Osteocyte (in vitro differentiated cells): Measurements from ENCODE around the gene KLF13. TPM values are rescaled to one million over a fixed set of nuclear protein-coding genes. Genes with fewer than 3 reads are reported as not detected.
A peak's percentile ranks its signal among the peaks of the same experiment; 100 is the strongest.

ENCODE experiments used
- DNase-seq: peaks from one replicate; pipeline ENCODE4 v3.0.0; 2021; ENCODE audit warnings: mixed read lengths; ENCODE audit not compliant: unreplicated experiment; ENCODE audit errors: extremely low spot score
- H3K27ac Mint-ChIP-seq: one replicate; pipeline ENCODE4 v1.8.0; 2021; ENCODE audit warnings: mild to moderate bottlenecking, mixed read lengths; ENCODE audit not compliant: unreplicated experiment
- H3K27me3 Mint-ChIP-seq: one replicate; pipeline ENCODE4 v1.8.0; 2021; ENCODE audit warnings: mixed read lengths; ENCODE audit not compliant: unreplicated experiment
- H3K36me3 Mint-ChIP-seq: one replicate; pipeline ENCODE4 v1.8.0; 2021; ENCODE audit warnings: mixed read lengths; ENCODE audit not compliant: unreplicated experiment
- H3K4me1 Mint-ChIP-seq: one replicate; pipeline ENCODE4 v1.8.0; 2021; ENCODE audit warnings: mixed read lengths; ENCODE audit not compliant: unreplicated experiment
- H3K4me3 Mint-ChIP-seq: one replicate; pipeline ENCODE4 v1.8.0; 2021; ENCODE audit warnings: mild to moderate bottlenecking, moderate library complexity, mixed read lengths; ENCODE audit not compliant: unreplicated experiment
- H3K9me3 Mint-ChIP-seq: one replicate; pipeline ENCODE4 v1.8.0; 2021; ENCODE audit warnings: mixed read lengths; ENCODE audit not compliant: unreplicated experiment
- CTCF ChIP-seq: fragments of 200-600 bp; sonication (generic); IDR thresholded peaks from 2 replicates; pipeline ENCODE4 v1.5.0; 2021; ENCODE audit warnings: antibody characterized with exemption, mild to moderate bottlenecking, moderate library complexity
- total RNA-seq: library from RNA; stranded (reverse); gene quantifications from 2 replicates; pipeline ENCODE4 v1.2.1, GENCODE V29; 2021

KLF13 gene
- total RNA-seq, 1 donor from 2014 or later: 54.5 TPM

- H3K4me1 Mint-ChIP-seq: peaks cover 22% of the 10 kb centered on the region
- no peaks in the 10 kb centered on the region for H3K9me3 Mint-ChIP-seq
- no peak for TF ChIP-seq CTCF
These were observed 30.4 kb upstream of the KLF13 start for GRCh38 chr15:31296219-31296645.

DNA sequence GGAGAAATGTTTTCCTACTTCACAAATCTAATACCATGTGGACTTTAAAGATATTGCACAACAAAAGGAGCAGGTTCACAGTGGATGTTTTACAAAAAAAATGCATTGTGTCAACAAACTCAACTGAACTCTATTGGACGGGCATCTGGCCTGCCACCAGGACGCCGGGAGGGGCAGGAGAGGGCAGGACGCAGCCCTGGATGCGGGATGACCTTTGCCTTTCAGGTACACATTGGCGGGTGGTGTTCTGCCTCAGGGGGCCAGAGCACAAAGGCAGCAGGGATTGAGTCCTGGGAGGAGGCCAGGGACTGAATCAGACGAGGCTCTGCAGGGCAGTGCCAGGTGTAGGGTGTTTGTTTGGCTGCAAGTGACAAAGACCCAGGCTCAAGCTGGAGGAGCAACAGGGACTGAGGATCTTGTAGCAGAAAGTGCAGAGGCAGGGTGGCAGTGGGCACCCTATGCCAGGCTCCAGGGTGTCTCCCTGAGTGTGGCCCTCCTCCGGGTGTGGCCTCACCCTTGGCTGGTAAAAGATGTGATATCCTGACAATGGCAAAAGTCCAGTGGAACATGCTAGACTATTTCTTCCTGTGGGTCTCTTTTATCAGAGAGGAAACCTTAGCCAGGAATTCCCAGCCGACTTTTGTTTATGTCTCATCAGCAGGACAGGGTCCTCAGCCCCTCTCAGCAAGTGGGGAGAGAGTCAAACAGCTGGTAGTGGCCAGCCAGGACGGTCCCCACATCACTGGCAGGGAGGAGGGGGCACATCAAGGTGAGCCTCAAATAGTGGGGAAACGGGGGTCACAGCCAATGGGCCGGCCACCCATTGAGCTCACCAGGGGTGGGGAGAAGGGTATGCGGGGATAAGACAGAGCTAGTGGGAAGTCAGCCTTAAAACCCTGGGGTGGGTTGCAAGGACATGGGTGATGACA lies 29.7 kb upstream of the KLF13 start:
- H3K4me1 Mint-ChIP-seq: peaks cover 28% of the 10 kb centered on the region
- no peaks in the 10 kb centered on the region for H3K36me3 Mint-ChIP-seq
- H3K9me3 Mint-ChIP-seq: no peaks in the 10 kb centered on the region
- H3K27me3 Mint-ChIP-seq: peaks cover 49% of the 10 kb centered on the region
- no peak for TF ChIP-seq CTCF
- peak; percentile 68 for DNase-seq
- no peak overlapping the region for H3K4me3 Mint-ChIP-seq
- H3K27ac Mint-ChIP-seq: no peak overlapping the region

More at GRCh38 chr15:31296219-31296645, 30.4 kb upstream of the KLF13 start:
- H3K27me3 Mint-ChIP-seq: peaks cover 56% of the 10 kb centered on the region
- no peak for DNase-seq
- H3K27ac Mint-ChIP-seq: no peak overlapping the region
- no peaks in the 10 kb centered on the region for H3K36me3 Mint-ChIP-seq
- H3K4me3 Mint-ChIP-seq: no peak overlapping the region

GRCh38 chr15:31297575-31298456 lies 28.8 kb upstream of the KLF13 start:
- DNase-seq: peak; percentile 65
- Mint-ChIP-seq H3K27ac (no peak overlapping the region), H3K9me3 (no peaks in the 10 kb centered on the region), H3K4me3 (no peak overlapping the region), H3K4me1 (peaks cover 25% of the 10 kb centered on the region), H3K36me3 (no peaks in the 10 kb centered on the region), H3K27me3 (peaks cover 40% of the 10 kb centered on the region)
- no peak for TF ChIP-seq CTCF

GRCh38 chr15:31298707-31299172 lies 27.9 kb upstream of the KLF13 start:
- peak; percentile 57 for DNase-seq
- Mint-ChIP-seq H3K27me3 (peaks cover 34% of the 10 kb centered on the region), H3K27ac (no peak overlapping the region), H3K36me3 (no peaks in the 10 kb centered on the region), H3K9me3 (no peaks in the 10 kb centered on the region), H3K4me3 (no peak overlapping the region), H3K4me1 (peaks cover 19% of the 10 kb centered on the region)
- TF ChIP-seq CTCF: no peak
